Thyroid gland (tissue), 4 donors: Measurements from ENCODE around the gene ARHGAP11B.
"Not testable (repeated sequence)": the region's sequence is repeated elsewhere in the genome, so short reads cannot be mapped to it uniquely, and the experiment has no call there.

ENCODE experiments used
- POLR2A ChIP-seq, 2 donors: fragments of 450-650 bp; IDR thresholded peaks; one replicate each; pipeline ENCODE4 v1.6.1; 2017; ENCODE audit warnings: antibody characterized with exemption in 2 of 2, mild to moderate bottlenecking in 2 of 2, moderate library complexity in 1 of 2
- TF ChIP-seq, protein P1 (sequence below), 6 experiments: fragments of 200-600 bp in 3 of 6; fragments of 450-650 bp in 3 of 6; sonication (generic) in 3 of 6; IDR thresholded peaks; one replicate each; pipeline ENCODE4 v1.5.1; 2016 to 2019; ENCODE audit warnings: antibody characterized with exemption in 6 of 6, mild to moderate bottlenecking in 2 of 6, inconsistent platforms in 1 of 6, moderate library complexity in 1 of 6

DNA sequence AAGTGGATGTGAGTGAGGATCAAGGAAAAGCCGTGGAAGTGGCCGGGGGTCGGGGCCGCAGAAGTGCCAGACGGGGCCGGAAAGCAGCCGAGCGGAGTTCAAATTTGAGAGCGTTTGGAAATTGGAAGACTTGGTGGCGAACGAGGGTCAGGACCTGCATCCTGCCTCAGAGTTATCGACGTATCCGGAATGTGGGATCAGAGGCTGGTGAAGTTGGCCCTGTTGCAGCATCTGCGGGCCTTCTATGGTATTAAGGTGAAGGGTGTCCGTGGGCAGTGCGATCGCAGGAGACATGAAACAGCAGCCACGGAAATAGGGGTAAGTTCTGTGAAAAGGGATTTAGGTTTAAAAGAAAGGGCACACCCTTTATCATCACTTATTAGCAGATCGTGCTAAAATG is 704 bp downstream of the ARHGAP11B start:
- TF ChIP-seq, protein P1, sequence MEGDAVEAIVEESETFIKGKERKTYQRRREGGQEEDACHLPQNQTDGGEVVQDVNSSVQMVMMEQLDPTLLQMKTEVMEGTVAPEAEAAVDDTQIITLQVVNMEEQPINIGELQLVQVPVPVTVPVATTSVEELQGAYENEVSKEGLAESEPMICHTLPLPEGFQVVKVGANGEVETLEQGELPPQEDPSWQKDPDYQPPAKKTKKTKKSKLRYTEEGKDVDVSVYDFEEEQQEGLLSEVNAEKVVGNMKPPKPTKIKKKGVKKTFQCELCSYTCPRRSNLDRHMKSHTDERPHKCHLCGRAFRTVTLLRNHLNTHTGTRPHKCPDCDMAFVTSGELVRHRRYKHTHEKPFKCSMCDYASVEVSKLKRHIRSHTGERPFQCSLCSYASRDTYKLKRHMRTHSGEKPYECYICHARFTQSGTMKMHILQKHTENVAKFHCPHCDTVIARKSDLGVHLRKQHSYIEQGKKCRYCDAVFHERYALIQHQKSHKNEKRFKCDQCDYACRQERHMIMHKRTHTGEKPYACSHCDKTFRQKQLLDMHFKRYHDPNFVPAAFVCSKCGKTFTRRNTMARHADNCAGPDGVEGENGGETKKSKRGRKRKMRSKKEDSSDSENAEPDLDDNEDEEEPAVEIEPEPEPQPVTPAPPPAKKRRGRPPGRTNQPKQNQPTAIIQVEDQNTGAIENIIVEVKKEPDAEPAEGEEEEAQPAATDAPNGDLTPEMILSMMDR (IDR thresholded peaks at IDR 0.05), result not testable (repeated sequence)
- TF ChIP-seq POLR2A (IDR thresholded peaks at IDR 0.05), result not testable (repeated sequence)
